NCI-H2227 treated with DMSO at 0.1 percent for 48 hours (cell line): ENCODE data around the gene UBXN6.
A peak's percentile ranks its signal among the peaks of the same experiment; 100 is the strongest.

Experiments used
- DNase-seq: peaks from one replicate; lab custom pipeline; 2025; lab: John Stamatoyannopoulos, UW

The UBXN6 gene

DNA sequence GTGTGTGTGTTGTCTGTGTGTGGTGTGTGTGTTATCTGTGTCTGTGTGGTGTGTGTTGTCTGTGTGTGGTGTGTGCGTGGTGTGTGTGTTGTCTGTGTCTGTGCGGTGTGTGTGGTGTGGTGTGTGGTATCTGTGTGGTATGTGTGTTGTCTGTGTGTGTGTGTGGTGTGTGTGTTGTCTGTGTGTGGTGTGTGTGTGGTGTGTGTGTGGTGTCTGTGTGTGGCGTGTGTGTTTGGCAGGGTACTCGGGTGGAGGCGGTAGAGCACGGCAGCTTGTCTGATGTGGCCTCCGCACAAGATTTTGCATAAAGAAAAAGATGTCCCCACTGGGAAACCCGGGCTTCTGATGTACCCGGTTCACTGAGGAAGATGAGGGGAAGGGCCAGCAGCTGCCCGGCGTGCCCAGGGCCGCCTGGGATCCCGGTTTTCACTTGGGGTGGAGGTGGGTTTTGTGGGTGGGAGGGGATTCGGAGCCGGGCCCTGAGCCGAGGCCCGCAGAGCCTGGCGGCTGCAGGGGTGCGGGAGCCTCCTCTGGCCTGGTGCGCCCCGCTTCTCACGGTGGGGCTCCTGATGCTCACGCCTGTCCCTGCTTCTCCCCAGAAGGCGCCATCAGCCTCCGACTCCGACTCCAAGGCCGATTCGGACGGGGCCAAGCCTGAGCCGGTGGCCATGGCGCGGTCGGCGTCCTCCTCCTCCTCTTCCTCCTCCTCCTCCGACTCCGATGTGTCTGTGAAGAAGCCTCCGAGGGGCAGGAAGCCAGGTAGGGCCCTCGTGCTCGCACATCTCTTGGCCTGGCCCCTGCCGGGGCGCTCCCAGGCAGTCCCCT lies 35.7 kb upstream of the UBXN6 start:
- DNase-seq: no peak

DNA sequence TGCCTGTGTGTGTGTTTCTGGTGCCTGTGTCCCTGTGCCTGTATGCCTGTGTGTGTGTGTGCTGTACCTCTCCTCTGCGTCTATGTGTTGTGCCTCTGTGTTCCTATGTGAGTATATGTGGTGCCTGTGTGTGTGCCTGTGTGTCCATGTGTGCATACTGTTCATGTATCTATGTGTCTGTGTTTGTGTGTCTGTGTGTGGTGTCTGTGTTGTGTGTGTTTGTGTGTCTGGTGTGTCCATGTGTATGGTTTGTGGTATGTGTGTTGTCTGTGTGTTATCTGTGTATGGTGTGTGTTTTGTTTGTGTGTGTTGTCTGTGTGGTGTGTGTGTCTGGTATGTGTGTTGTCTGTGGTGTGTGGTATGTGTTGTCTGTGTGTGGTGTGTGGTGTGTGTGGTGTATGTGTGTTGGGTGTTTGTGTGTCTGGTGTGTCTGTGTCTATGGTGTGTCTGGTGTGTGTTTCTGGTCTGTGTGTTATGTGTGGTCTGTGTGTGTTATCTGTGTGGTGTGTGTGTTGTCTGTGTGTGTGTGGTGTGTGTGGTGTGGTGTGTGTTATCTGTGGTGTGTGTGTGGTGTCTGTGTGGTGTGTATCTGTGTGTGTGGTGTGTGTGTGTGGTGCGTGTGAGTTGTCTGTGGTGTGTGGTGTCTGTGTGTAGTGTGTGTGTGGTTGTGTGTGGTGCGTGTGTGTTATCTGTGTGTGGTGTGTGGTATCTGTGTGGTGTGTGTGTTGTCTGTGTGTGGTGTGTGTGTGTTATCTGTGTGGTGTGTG lies 34.9 kb upstream of the UBXN6 start:
- no peak for DNase-seq

DNA sequence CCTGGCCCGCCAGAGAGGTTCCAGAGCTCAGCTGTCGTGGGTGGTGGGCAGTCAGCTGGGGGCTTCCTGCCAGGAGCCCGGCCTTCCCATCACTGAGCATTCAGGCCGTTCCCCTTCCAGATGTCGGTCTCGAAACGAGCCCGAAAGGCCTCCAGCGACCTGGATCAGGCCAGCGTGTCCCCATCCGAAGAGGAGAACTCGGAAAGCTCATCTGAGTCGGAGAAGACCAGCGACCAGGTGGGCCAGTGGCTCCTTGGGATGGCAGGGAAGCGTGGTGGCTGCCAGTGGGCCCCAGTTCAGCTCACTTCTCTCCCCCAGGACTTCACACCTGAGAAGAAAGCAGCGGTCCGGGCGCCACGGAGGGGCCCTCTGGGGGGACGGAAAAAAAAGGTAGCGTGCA lies 33.9 kb upstream of the UBXN6 start:
- DNase-seq: no peak

DNA sequence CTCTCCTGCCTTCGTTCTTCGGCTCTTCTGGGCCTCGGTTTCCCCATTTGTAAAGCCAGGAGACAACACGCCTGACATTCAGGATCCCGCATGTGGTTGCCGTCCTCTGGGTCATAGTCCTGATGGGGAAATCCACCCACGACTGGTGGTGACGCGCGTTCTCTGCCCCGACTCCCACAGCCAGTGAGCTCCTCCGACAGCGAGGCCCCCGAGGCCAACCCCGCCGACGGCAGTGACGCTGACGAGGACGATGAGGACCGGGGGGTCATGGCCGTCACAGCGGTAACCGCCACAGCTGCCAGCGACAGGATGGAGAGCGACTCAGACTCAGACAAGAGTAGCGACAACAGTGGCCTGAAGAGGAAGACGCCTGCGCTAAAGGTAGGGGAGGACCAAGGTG lies 30.9 kb upstream of the UBXN6 start:
- DNase-seq: no peak

DNA sequence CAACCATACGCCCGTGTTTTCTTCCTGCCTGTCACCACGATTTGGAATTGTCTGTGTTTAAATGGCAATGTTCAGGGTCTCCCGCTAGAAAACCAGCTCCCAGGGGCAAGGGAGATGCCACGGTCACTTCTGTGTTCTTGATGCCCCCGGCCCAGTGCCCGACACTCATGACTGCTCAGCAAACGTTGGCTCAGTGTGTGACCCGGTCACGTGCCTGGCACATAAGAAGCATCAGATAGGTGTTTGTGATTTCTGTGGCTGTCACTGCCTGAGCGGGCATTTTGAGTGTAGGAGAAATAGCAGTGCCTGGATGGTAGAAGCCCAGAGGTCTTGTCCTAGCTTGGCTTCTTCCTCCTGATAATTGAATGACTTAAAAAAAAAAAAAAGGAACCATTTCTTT lies 30.0 kb upstream of the UBXN6 start:
- no peak for DNase-seq

DNA sequence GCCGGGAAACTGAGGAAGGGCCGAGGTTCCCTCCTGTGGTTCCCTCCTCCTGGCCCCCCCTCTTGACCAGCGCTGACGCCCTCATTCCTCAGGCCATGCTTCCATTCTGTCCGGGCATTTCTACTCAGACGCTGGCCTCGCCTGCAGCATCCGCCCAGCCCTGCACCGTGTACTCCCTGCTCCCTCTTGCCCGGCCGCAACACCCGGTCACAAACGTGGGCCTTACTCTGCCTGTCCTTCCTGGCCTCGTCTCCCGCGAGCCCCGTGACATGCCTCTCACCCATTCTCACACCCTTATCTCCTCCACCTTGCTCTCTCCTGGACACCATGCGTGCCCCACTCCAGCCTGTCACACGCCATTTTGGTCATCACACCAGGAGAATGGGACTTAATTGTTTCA lies 25.8 kb upstream of the UBXN6 start:
- no peak for DNase-seq

DNA sequence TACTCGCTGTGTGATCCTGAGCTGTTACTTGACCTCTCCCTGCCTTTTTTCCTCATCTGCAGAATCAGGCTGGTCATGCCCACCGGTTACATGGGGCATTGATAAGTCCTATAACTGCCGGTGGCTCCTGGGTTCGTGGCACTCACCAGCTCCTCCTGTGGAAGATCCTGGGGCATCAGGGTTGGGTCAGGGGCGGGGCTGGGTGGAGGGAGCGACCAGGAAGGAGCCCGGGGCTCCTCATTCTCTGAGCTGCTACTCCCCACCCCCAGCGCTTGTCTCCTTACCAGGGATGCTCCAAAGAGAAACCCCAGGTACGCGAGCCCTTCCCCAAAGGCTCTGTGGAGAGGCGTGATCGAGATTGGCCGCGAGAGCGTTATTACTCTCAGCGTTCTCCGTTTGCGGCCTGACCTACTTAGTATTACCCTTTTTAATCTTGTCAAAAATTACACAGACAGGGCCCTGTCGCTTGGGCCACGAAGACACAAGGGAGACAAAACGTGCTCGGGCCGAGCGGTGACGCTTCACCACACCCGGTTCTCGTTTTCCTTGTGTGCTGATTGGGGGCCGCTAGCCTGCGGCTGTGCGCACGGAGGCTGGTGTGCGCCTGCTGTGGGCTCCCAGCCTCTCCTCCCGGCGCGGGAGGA lies 25.2 kb upstream of the UBXN6 start:
- no peak for DNase-seq

DNA sequence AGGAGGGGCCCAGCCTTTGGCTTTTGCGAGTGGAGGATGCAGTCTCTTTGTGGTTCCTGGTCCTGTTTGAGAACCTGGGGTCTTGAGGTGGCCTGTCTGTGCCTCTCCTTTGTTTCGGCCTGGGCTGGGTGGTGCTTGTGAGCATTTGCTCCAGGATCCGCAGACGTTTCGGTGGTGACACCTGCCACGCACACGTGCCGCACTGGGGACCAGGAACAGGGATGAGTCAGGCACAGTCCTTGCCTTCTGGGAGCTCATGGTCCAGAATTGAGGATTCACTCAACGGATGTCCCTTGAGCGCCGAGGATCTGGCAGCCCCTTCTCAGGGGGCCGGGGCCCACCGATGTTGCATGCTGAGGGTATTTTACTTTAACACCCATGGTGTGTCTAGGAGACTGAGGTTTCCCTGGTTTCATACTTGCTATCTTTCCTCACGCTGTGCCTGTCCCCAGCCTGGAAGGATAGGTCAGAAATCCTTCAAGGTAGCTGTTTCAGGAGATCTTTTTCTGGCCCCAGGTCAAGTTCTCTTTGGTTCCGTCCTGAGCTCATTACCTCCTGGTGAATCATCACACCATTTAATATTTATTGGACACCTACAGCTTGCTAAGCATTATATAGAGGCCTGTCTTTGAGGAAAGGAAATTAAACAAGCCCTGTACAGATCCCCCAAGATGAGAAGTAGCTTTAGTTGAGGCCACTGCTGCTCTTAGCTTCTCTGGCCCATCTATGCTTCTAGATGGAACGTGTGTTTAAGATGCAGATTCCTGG lies 19.6 kb upstream of the UBXN6 start:
- DNase-seq: no peak

DNA sequence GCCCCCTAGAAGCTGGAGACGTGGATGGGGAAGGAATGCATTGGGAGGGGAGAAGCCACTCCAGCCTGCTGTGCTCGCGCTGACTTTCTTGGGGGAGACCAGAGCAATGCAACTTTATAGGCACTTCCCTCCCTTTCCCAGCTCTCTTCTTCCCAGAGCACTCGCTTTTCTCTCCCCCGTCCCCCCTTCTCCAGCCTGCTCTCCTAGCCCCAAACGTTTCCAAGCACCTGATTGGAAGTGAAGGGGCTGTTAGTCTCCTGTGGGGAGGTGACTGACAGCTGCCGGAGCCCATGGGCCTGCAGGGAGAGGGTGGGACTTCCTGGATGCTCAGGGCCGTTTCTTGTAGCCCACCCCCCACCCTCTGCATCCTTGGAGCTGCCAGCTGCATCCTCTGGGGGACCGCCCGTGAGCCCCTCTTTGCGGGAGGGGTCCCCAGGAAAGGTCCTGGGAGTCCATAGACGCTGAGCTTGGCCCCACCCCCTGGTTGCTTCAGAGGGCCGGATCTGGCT lies 17.0 kb upstream of the UBXN6 start:
- DNase-seq: peak; percentile 74

DNA sequence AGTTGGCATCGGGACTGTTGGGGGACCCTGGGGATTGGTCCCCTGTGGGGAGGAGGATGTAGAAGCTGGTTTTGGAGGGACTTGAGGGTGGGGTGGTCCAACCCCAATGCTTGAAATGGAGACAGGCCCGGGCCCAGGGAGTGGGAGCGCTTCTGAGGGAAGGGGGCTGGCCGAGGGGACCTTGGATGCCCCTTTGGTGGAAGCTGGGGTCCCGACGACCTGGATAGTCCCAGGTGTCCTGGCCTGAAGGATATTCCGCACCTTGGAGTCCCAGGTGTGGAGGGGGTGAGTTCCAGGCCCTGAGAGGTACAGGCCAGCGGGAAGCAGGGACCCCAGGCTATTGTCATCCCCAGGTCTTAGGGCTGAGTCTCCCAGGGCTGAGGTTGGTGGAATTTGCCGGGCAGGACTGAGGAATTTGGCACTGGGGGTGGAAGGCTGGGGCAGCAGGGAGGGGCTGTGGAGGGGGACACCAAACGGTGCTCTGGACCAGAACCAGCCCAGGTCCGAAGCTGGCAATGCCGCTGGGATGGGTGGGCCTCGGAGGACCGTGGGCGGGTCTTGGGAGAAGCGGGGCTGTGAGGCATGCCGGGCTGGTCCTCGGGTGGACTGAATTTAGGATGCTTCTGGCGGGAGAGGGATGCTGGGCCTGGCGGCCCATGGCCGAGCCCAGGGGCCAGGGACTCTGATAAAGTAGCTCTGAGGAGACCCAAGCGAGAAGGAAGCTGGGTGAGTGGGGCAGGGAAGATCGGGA lies 16.3 kb upstream of the UBXN6 start:
- no peak for DNase-seq

DNA sequence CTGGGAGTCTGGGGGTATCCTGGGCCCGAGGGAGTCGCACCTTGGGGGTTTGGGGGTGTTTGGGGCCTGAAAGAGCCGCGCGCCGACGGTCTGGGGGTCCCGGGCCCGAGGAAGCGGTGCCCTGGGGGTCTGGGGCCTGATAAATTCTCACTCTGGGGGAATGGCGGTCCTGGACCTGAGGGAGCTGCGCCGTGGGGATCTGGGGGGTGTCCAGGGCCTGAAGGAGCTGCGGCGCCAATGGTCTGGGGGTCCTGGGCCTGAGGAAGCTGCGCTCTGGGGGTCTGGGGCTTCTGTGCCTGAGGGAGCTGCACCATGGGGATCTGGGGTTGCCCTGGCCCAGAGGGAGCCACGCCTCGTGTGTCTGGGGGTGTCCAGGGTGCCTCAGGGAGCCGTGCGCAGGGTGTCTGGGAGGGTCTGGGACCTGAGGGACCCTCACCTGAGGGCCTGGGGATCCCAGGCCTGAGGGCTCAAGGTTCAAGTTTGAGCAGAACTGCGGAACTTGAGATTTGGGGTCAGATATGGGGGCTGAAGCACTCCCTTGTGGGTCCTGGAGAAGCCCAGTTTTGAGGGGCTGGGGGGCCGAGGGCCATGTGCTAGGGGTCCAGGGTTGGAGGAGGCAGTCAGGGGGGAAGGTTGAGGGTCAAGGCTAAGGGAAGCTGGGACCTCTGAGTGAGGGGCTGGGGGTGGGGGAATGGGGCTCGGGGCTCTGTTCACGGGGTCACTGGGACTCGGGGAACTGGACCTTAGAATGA lies 15.6 kb upstream of the UBXN6 start:
- DNase-seq: no peak

DNA sequence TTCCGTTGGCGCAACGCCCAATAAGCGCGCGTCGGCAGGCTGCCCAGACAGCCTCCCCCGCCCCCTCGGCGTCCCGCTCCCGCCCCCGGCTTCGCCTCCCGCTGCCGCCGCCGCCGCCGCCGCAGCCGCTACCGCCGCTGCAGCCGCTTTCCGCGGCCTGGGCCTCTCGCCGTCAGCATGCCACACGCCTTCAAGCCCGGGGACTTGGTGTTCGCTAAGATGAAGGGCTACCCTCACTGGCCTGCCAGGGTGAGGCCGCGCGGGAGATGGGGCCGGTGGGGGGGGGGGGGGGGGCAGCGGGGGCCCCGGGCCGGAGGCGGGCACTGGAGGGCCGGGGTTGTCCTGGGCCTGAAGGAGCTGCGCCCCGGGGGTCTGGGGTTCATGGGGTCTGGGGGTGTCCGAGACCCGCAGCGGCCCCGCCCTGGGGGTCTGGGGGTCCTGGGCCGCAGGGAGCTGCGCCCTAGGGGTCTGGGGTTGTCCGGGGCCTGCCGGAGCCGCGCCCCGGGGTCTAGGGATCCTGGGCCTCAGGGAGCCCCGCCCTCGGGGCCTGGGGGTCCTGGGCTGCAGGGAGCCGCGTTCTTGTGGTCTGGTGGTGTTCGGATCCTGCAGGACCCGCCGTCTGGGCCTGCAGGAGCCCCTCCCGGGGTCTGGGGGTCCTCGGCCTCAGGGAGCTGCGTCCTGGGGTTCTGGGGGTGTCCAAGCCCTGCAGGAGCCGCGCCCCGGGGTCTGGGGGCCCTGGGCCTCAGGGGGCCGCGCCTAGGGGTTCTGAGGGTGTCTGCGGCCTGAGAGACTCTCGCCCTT lies 14.8 kb upstream of the UBXN6 start, which contains the start of gene HDGFL2:
HDGFL2 (plus strand) TSS at position 124 of the 801 bp plus-strand sequence; CDS start at position 178, 54 bp downstream.
- no peak for DNase-seq

DNA sequence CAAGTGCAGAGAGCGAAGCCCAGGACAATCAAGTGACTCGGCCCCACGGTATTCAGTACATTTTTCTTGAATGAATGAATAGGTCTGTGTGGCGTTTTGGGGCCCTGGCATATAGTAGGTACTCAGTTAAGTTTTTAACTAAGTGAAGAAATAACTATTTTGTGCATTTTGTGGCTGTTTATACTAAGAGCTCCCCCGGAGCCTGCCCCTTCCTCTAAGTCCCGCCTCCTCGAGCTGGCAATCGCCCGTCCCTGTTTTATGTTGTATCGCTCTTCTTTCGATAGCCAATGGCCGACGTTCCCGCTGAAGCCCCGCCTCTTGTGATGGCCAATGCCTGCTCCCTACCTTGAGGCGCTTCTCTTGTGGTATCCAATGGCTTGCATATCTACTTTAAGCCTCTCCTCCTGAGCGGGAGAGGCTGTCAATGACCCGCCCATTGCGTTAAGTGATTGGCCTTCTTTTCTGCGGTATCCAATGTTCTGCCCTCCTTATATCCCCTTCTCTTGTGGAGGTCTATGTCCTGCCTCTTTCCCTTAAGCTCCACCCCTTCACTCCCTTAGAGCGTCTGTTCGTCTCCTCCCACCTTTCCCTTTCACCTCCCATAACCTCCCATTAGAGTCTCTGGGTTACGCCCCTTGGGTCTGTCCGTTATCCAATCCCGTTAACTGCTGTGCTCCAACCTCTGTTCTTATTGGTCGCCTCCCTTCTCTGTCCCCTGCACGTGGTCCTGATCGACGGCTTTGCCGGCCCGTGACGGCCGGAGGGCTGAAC lies 14.0 kb upstream of the UBXN6 start:
- DNase-seq: peak; percentile 99

DNA sequence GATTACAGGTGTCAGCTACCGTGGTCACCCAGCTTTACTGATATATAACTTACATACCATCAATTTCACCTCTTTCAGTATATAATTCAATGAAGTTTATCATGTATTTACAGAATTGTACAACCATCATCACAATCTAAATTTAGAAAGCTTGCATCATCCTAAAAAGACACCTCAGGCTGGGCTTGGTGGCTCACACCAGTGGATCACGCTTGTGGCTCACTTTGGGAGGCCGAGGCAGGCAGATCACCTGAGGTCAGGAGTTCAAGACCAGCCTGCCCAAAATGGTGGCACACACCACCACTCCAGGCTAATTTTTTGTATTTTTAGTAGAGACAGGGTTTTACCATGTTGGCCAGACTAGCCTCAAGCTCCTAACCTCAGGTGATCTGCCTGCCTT lies 10.2 kb upstream of the UBXN6 start:
- DNase-seq: no peak

DNA sequence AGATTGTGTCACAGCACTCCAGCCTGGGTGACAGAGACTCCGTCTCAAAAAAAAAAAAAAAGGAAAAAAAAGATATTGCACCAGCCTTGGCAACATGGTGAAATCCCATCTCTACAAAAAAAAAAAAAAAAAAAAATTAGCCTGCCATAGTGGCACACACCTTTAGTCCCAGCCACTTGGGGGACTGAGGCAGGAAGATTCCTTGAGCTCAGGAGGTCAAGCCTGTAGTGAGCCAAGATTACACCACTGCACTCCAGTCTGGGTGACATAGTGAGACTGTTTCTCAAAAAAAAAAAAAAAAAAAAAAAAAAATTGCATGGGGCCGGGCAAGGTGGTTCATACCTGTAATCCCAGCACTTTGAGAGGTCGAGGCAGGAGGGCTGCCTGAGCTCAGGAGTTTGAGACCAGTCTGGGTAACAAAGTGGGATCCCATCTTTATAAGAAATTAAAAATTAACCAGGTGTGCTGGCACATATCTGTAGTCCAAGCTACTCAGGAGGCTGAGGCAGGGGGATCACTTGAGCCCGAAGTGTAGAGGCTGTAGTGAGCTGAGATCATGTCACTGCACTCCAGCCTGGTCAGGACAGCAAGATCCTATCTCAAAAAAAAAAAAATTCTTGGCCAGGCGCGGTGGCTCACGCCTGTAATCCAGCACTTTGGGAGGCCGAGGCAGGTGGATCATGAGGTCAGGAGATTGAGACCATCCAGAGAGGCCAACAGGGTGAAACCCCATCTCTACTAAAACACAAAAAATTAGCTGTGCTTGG lies 7.4 kb upstream of the UBXN6 start:
- DNase-seq: no peak

DNA sequence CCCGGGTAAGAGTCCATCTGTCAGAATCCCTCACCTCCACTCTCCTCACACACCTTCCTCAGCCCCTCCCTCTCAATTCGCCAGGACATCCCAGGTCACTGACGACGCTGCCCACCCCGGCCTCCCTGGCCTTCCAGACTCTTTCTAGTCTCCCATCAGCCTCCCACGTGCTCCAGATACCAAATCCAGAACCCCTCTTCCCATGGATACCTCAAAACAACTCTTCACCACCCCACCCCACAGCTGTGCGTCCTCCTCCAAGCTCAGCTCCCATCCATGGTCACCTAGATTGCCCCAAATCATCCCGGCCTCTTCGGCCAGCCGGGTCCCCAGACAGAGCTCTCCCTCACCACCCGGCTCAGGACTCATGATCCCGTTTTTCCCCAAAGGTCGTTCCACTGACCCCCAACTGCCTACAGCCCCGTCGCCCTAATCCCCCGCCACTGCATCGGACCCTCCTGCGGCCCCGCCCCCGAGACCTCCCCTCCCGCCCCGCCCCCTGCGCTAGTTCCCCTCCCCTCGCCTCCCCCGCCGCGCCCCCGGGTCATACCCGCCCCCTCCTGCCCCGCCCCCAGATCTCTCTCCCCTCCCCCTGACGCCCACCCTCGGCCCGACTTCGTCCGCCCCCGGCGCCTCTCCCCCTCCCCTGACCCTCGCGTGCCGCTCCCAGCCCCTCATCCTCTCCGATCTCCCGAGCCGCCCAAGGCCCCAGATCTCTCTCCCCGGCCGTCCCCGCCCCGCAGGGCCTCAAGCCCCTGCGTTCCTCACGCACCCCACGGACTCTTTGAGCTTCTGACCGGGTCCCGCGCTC lies 546 bp downstream of the UBXN6 start:
- peak; percentile 48 for DNase-seq

DNA sequence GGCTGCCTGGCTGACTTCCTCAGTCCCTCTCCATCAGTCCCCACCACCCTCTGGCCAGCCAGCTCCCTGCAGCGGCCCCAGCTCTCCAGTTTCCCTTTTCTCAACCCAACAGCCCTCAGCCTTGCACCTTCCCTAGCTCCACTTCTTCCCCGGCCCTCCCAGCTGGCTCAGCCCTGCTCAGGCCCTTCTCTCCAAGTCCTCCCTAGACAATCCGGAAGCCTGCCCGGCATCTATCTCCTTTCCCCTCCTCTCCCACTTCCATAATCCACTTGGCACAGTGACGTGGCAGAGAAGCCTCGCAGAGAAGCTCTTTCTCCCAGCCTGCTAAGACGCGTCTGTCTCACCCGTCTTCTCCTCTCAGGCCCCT lies 1.1 kb downstream of the UBXN6 start:
- DNase-seq: no peak
